HepG2 (cell line): ENCODE data around the gene TGM3. TPM values are rescaled to one million over a fixed set of nuclear protein-coding genes. Genes with fewer than 3 reads are reported as not detected.
A peak's percentile ranks its signal among the peaks of the same experiment; 100 is the strongest.

Experiments
- ATAC-seq: fragments of 200-7000 bp; cut with Tn5 transposase; 3 replicates; pipeline ENCODE4 v1.9.1; 2020; ENCODE audit warnings: mild to moderate bottlenecking, moderate library complexity
- BruUV-seq: library from RNA; stranded (reverse); fragments of 400-500 nt; replicated peaks from 2 replicates; lab custom pipeline; 2021; lab: Mats Ljungman, UMichigan
- CTCF ChIA-PET: fragments of 300-600 bp; formaldehyde crosslinking; extraction: SDS; loops from one replicate; lab custom pipeline; 2021; ENCODE audit warnings: low total read pairs, inconsistent platforms, low intra/inter-chr PET ratio; lab: Yijun Ruan, JAX
- POLR2A ChIA-PET: fragments of 350-600 bp; sonication (Branson Sonifier 250); formaldehyde crosslinking; loops from one replicate; lab custom pipeline; 2020; ENCODE audit warnings: antibody characterized with exemption, inconsistent platforms; lab: Yijun Ruan, JAX
- DNase-seq: peaks from one replicate; pipeline ENCODE4 v3.0.0-alpha.2; 2015; ENCODE audit warnings: low spot score
- FAIRE-seq: peaks from 3 replicates; lab custom pipeline; 2011; peaks lifted over from hg19 to GRCh38; lab: Jason Lieb, UNC
- H2AFZ ChIP-seq: one replicate; pipeline ENCODE4 v1.6.1; 2011; ENCODE audit warnings: low read length, inconsistent platforms
- H3K27ac ChIP-seq: fragments of 300-600 bp; 3 replicates; pipeline ENCODE4 v1.8.0; 2011; ENCODE audit warnings: mixed run types, mild to moderate bottlenecking, mixed read lengths, low read length, inconsistent platforms; ENCODE audit not compliant: insufficient read depth; ENCODE audit errors: extremely low read length
- H3K27me3 ChIP-seq, 2 experiments: fragments of 200-600 bp in 1 of 2; 2 replicates in 1 of 2; 3 replicates in 1 of 2; pipeline versions ENCODE4 v1.6.0 to v1.8.0; 2011; ENCODE audit warnings: low read length in 2 of 2, mild to moderate bottlenecking in 2 of 2, moderate library complexity in 2 of 2, inconsistent platforms in 1 of 2; ENCODE audit not compliant: insufficient read depth in 2 of 2, control insufficient read depth in 1 of 2
- H3K36me3 ChIP-seq, 2 experiments: fragments of 200-600 bp in 1 of 2; replicated peaks in 1 of 2; 2 replicates in 1 of 2; 3 replicates in 1 of 2; pipeline versions ENCODE4 v1.5.1 to v1.8.0; 2011; ENCODE audit warnings: low read length in 2 of 2, inconsistent platforms in 1 of 2; ENCODE audit not compliant: insufficient read depth in 2 of 2, control insufficient read depth in 1 of 2
- H3K4me1 ChIP-seq: 2 replicates; pipeline ENCODE4 v1.5.1; 2012; ENCODE audit warnings: low read length, inconsistent platforms; ENCODE audit not compliant: insufficient read depth
- H3K4me2 ChIP-seq: 2 replicates; pipeline ENCODE4 v1.6.0; 2011; ENCODE audit warnings: low read depth, low read length, inconsistent platforms
- H3K4me3 ChIP-seq, 3 experiments: fragments of 200-600 bp in 1 of 3; sonication (generic), shearing (Covaris generic) in 1 of 3; replicated peaks in 1 of 3; 2 replicates each; pipeline ENCODE4 v1.5.1; 2011 to 2016; ENCODE audit warnings: low read length in 3 of 3, inconsistent platforms in 2 of 3, low read depth in 2 of 3, mild to moderate bottlenecking in 2 of 3, control low read depth in 1 of 3, mixed read lengths in 1 of 3; ENCODE audit not compliant: insufficient read depth in 1 of 3
- H3K79me2 ChIP-seq: one replicate; pipeline ENCODE4 v1.6.1; 2011; ENCODE audit warnings: low read length, inconsistent platforms; ENCODE audit not compliant: insufficient read depth
- H3K9ac ChIP-seq: 2 replicates; pipeline ENCODE4 v1.6.0; 2011; ENCODE audit warnings: mild to moderate bottlenecking, low read depth, low read length, inconsistent platforms; ENCODE audit not compliant: insufficient read depth
- H3K9me3 ChIP-seq: 2 replicates; pipeline ENCODE4 v1.5.1; 2012; ENCODE audit warnings: mild to moderate bottlenecking, low read length
- H4K20me1 ChIP-seq: 2 replicates; pipeline ENCODE4 v1.6.0; 2011; ENCODE audit warnings: inconsistent platforms, mild to moderate bottlenecking, low read length, moderate library complexity; ENCODE audit not compliant: insufficient read depth
- ATM ChIP-seq: fragments of 450-650 bp; IDR thresholded peaks from 2 replicates; pipeline ENCODE4 v1.7.1; 2017; ENCODE audit warnings: mild to moderate bottlenecking, borderline replicate concordance
- CERS6 ChIP-seq: sonication (generic); formaldehyde crosslinking; IDR thresholded peaks from 2 replicates; pipeline ENCODE4 v1.5.0; 2020; ENCODE audit warnings: missing genetic modification reagents
- ELF3 ChIP-seq: IDR thresholded peaks from 2 replicates; pipeline ENCODE4 v1.6.1; 2016; ENCODE audit warnings: missing genetic modification reagents, missing compliant biosample characterization
- ESRRA ChIP-seq: sonication (generic); formaldehyde crosslinking; IDR thresholded peaks from 2 replicates; pipeline ENCODE4 v1.5.1; 2020; ENCODE audit warnings: mild to moderate bottlenecking, low read depth, missing genetic modification reagents
- GZF1 ChIP-seq: sonication (generic); formaldehyde crosslinking; IDR thresholded peaks from 2 replicates; pipeline ENCODE4 v1.5.1; 2020; ENCODE audit warnings: mild to moderate bottlenecking, missing genetic modification reagents
- PHF21A ChIP-seq: sonication (generic); formaldehyde crosslinking; IDR thresholded peaks from 2 replicates; pipeline ENCODE4 v1.5.0; 2020; ENCODE audit warnings: mild to moderate bottlenecking, missing genetic modification reagents
- SRF ChIP-seq: IDR thresholded peaks from 2 replicates; pipeline ENCODE4 v1.6.1; 2011; ENCODE audit warnings: mild to moderate bottlenecking, low read depth, low read length, moderate library complexity
- TBX3 ChIP-seq: fragments of 450-650 bp; IDR thresholded peaks from 2 replicates; pipeline ENCODE4 v1.6.1; 2017; ENCODE audit warnings: antibody characterized with exemption, mild to moderate bottlenecking, inconsistent platforms, borderline replicate concordance
- ZNF12 ChIP-seq: sonication (generic); formaldehyde crosslinking; IDR thresholded peaks from 2 replicates; pipeline ENCODE4 v1.5.0; 2020; ENCODE audit warnings: missing genetic modification reagents
- ZNF18 ChIP-seq: sonication (generic); formaldehyde crosslinking; IDR thresholded peaks from 2 replicates; pipeline ENCODE4 v1.8.0; 2022; ENCODE audit warnings: mild to moderate bottlenecking, missing genetic modification reagents; ENCODE audit not compliant: insufficient replicate concordance
- ZNF281 ChIP-seq: sonication (generic); formaldehyde crosslinking; IDR thresholded peaks from 2 replicates; pipeline ENCODE4 v1.4.0; 2020; ENCODE audit warnings: missing genetic modification reagents, borderline replicate concordance
- ZNF790 ChIP-seq: sonication (generic); formaldehyde crosslinking; IDR thresholded peaks from 2 replicates; pipeline ENCODE4 v1.8.0; 2022; ENCODE audit warnings: missing genetic modification reagents, mild to moderate bottlenecking, borderline replicate concordance
- ZNF883 ChIP-seq: sonication (generic); formaldehyde crosslinking; IDR thresholded peaks from 2 replicates; pipeline ENCODE4 v1.5.1; 2020; ENCODE audit warnings: mild to moderate bottlenecking, missing genetic modification reagents; ENCODE audit errors: not compliant biosample characterization
- ZNF891 ChIP-seq: sonication (generic); formaldehyde crosslinking; IDR thresholded peaks from 2 replicates; pipeline ENCODE4 v1.5.0; 2020; ENCODE audit warnings: mild to moderate bottlenecking, missing genetic modification reagents
- WGBS: methylation state at CpG from one replicate; pipeline ENCODE4 v1.1.6; 2017; ENCODE audit warnings: low lambda C conversion rate; 5-methylcytosine and 5-hydroxymethylcytosine counted together
- in situ Hi-C: cut with HindIII; loops from 2 replicates; pipeline ENCODE4 v1.10.0; 2017; ENCODE audit warnings: low pct_unique_long_range_greater_than_20kb; ENCODE audit not compliant: extremely low pct_ligation_motif_present
- intact Hi-C: fragments of 100-400 bp; cut with micrococcal nuclease; formaldehyde crosslinking; loops from one replicate; pipeline ENCODE4 v1.10.0; 2022; ENCODE audit not compliant: unreplicated experiment
- polyA plus RNA-seq, 8 experiments: library from polyadenylated mRNA; depleted of rRNA in 3 of 8; stranded (reverse) in 7 of 8; unstranded in 1 of 8; fragments of >200 nt; fragmentation: Illumina TruSeq in 4 of 8; extraction: Trizol in 4 of 8; gene quantifications; 2 replicates each; pipeline versions ENCODE4 v1.2.1 to v1.2.3, GENCODE V29; 2011 to 2016; ENCODE audit warnings: low read depth in 4 of 8, missing spikeins in 1 of 8, mixed read lengths in 1 of 8; ENCODE audit not compliant: insufficient read depth in 1 of 8
- total RNA-seq, 5 experiments: library from RNA; depleted of rRNA; stranded (reverse); fragments of >200 nt; fragmentation: Illumina TruSeq; extraction: Trizol; gene quantifications; 2 replicates each; pipeline ENCODE4 v1.2.3, GENCODE V29; 2016; ENCODE audit warnings: low read depth in 1 of 5

Gene TGM3
- total and polyA plus RNA-seq, 2 of the 13 experiments (the other 11 are each of a cell fraction or from before 2014, with no cell fraction given), result not detected

- Histone ChIP-seq H3K27me3 (peaks cover 3 to 21% of the 10 kb centered on the region in 2 experiments; a peak in 2 of 5 replicates), H3K9ac (no peak overlapping the region), H3K9me3 (no peaks in the 10 kb centered on the region), H2AFZ (no peak overlapping the region), H3K27ac (no peak overlapping the region), H3K36me3 (no peaks in the 10 kb centered on the region), H3K4me2 (no peak overlapping the region), H3K79me2 (no peaks in the 10 kb centered on the region), H4K20me1 (no peaks in the 10 kb centered on the region), H3K4me3 (no peak overlapping the region), H3K4me1 (peaks cover 31% of the 10 kb centered on the region)
- CTCF ChIA-PET, result no interaction called here
- FAIRE-seq (no peak), ATAC-seq (no peak), DNase-seq (no peak)
- in situ Hi-C loops (no loop called here), intact Hi-C loops (no loop called here)
- TF ChIP-seq ZNF12 (CRISPR knock-in tag) (no peak), ATM (0 out of 2 replicates have a peak, but pooled peaks have one; percentile 15), ESRRA (CRISPR knock-in tag) (no peak)
- POLR2A ChIA-PET, result no interaction called here
- no TSS peak for BruUV-seq
Measured at GRCh38 chr20:2300002-2300401, 4.2 kb downstream of the TGM3 start.

GRCh38 chr20:2300420-2300819, 4.6 kb downstream of the TGM3 start:
- Histone ChIP-seq H3K4me2 (no peak overlapping the region), H3K36me3 (no peaks in the 10 kb centered on the region), H3K27ac (no peak overlapping the region), H3K4me1 (peaks cover 31% of the 10 kb centered on the region), H3K9ac (no peak overlapping the region), H2AFZ (no peak overlapping the region), H3K79me2 (no peaks in the 10 kb centered on the region), H4K20me1 (no peaks in the 10 kb centered on the region), H3K4me3 (no peak overlapping the region), H3K27me3 (peaks cover 3 to 21% of the 10 kb centered on the region in 2 experiments; a peak in 2 of 5 replicates), H3K9me3 (no peaks in the 10 kb centered on the region)
- ATAC-seq, result no peak
- 38% methylated on average over 3 of the region's 3 CpGs for WGBS
- CTCF ChIA-PET, result no interaction called here
- intact Hi-C loops (no loop called here), in situ Hi-C loops (no loop called here)
- no peak for DNase-seq
- POLR2A ChIA-PET, result interaction anchor here (2.0 kb wide), 1 partner anchor 36 kb away, joined by 5 read pairs; no protein-coding TSS in a partner anchor
- FAIRE-seq, result no peak
- BruUV-seq, result no TSS peak
- no peak for TF ChIP-seq ELF3 (CRISPR knock-in tag)
- no peak for TF ChIP-seq ZNF790 (CRISPR knock-in tag)
- no peak for TF ChIP-seq ZNF891 (CRISPR knock-in tag)
- TF ChIP-seq ZNF281 (CRISPR knock-in tag), result no peak
- no peak for TF ChIP-seq PHF21A (CRISPR knock-in tag)
- no peak for TF ChIP-seq GZF1 (CRISPR knock-in tag)
- no peak for TF ChIP-seq ZNF18 (CRISPR knock-in tag)
- no peak for TF ChIP-seq ZNF883 (CRISPR knock-in tag)
- TF ChIP-seq TBX3, result no peak
- TF ChIP-seq CERS6, result no peak
- TF ChIP-seq SRF, result no peak
